ENCODE results near the gene GALNT4. TPM values are rescaled to one million over a fixed set of nuclear protein-coding genes. Genes with fewer than 3 reads are reported as not detected.

The GALNT4 gene
- total RNA-seq, 2 experiments from 2014 or later, result 2.9 to 3.4 TPM

DNA sequence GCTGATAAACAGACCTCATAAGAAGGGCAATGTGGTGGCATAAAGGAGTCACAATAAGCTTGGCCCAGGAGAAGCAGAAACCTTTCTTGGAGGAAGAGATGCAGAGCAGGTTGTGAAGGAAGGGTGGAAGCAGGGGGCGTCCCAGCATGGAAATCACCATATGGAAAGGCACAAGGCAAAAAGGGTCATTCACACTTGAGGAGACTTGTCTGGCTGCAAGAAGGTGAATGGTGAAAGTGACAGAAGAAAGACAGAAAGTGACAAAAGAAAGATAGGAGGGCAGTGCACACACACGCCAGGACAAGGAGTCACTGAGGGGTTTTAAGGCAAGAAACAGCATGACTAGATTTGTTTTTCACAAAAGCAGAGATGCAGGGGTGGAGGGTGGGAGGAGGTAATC is 38.3 kb downstream of the GALNT4 start:
- H3K27me3 Mint-ChIP-seq (ENCODE audit: low read depth), result no peaks in the 10 kb centered on the region
- no peaks in the 10 kb centered on the region for H3K9me3 Mint-ChIP-seq
- H3K27ac Mint-ChIP-seq, result no peak overlapping the region
- peaks cover 20% of the 10 kb centered on the region for H3K36me3 Mint-ChIP-seq (ENCODE audit: low read depth)
- CTCF ChIA-PET, result interaction anchor here (0.6 kb wide), 1 partner anchor 11 kb away, joined by 3 read pairs; no protein-coding TSS in a partner anchor
- H3K4me1 Mint-ChIP-seq (ENCODE audit: low read depth), result no peaks in the 10 kb centered on the region
- no peak overlapping the region for H3K4me3 Mint-ChIP-seq
- intact Hi-C loops (cut with micrococcal nuclease), result no loop called here
- DNase-seq, result no peak

DNA sequence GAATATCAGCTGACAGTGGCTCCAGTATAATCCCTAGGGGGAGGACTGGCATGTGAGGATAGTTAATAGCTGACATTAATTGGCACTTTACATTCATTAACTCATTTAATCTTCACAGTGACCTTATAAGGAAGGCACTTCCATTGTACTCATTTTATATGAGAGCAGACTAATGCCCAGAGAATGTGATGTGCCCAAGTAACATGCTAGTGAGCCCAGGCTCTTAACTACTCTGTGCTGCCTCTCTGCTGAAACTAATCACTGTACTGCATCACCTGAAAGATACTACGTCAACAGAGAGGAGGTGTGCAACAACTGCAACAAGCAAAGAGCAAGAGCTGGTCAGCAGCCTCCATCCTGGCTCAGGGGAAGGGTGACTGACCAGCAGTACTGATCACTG is 40.1 kb downstream of the GALNT4 start:
- no peak overlapping the region for H3K4me3 Mint-ChIP-seq
- H3K4me1 Mint-ChIP-seq (ENCODE audit: low read depth), result no peaks in the 10 kb centered on the region
- intact Hi-C loops (cut with micrococcal nuclease), result no loop called here
- DNase-seq, result no peak
- peaks cover 11% of the 10 kb centered on the region for H3K36me3 Mint-ChIP-seq (ENCODE audit: low read depth)
- no peak overlapping the region for H3K27ac Mint-ChIP-seq
- no peaks in the 10 kb centered on the region for H3K9me3 Mint-ChIP-seq
- CTCF ChIA-PET, result interaction anchor here (1.0 kb wide), 1 partner anchor 14 kb away, joined by 3 read pairs; no protein-coding TSS in a partner anchor
- no peaks in the 10 kb centered on the region for H3K27me3 Mint-ChIP-seq (ENCODE audit: low read depth)

DNA sequence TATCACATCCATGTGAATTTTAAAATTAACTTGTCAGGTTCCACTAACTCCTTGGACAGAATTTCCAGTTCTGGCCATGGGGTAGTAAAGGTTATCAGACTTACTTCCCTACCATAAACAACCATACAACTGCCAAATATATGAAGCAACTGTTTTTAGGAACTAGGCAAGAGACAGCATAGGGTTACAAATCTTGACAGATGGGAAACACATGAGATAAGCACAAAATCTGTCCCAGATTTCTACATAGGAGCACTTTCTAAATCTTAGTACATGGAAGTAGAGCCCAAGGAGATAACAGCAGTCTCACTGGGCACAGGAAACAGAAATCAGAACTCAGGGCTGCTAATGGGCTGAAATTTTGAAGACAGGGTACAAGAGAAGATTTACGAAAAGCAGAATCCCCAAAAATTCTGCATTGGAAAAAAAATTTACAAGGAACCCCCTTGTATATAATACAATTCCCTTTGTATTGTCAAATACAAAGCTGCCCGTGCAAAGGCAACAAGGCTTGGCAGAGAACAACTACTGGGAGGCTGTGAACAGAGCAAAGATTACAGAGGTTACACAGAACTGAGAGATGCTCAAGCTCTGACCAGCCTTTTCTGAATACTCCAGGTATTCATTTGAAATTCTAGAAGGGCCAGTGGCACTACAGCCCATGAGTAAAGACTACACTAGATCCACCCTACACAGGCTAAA is 43.2 kb downstream of the GALNT4 start:
- no peak for DNase-seq
- H3K36me3 Mint-ChIP-seq (ENCODE audit: low read depth), result peaks cover 8% of the 10 kb centered on the region
- no peaks in the 10 kb centered on the region for H3K27me3 Mint-ChIP-seq (ENCODE audit: low read depth)
- H3K9me3 Mint-ChIP-seq, result no peaks in the 10 kb centered on the region
- H3K4me3 Mint-ChIP-seq, result no peak overlapping the region
- no peaks in the 10 kb centered on the region for H3K4me1 Mint-ChIP-seq (ENCODE audit: low read depth)
- intact Hi-C loops (cut with micrococcal nuclease), result no loop called here
- H3K27ac Mint-ChIP-seq, result no peak overlapping the region
- CTCF ChIA-PET, result interaction anchor here (0.6 kb wide), 1 partner anchor 124 kb away, joined by 3 read pairs; no protein-coding TSS in a partner anchor

DNA sequence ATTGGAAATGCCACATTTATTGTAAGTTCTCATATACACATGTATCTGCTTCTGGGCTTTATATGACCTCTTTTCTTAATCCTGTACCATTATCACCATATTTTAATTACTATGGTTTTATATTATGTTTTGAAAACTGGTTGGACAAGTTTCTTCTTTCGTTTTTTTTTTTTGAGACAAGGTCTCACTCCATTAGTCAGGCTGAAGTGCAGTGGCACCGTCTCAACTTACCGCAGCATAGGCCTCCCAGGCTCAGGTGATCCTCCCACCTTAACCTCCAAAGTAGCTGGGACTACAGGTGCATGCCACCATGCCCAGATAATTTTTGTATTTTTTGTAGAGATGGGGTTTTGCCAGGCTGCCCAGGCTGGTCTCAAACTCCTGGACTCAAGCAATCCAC is 44.6 kb downstream of the GALNT4 start:
- Mint-ChIP-seq H3K27ac (no peak overlapping the region), H3K4me3 (no peak overlapping the region), H3K4me1 (ENCODE audit: low read depth) (peaks cover 2% of the 10 kb centered on the region), H3K27me3 (ENCODE audit: low read depth) (no peaks in the 10 kb centered on the region), H3K9me3 (no peaks in the 10 kb centered on the region), H3K36me3 (ENCODE audit: low read depth) (peaks cover 2% of the 10 kb centered on the region)
- CTCF ChIA-PET, result interaction anchor here (0.6 kb wide), 1 partner anchor 32 kb away, joined by 3 read pairs; no protein-coding TSS in a partner anchor
- no peak for DNase-seq
- intact Hi-C loops (cut with micrococcal nuclease), result no loop called here

DNA sequence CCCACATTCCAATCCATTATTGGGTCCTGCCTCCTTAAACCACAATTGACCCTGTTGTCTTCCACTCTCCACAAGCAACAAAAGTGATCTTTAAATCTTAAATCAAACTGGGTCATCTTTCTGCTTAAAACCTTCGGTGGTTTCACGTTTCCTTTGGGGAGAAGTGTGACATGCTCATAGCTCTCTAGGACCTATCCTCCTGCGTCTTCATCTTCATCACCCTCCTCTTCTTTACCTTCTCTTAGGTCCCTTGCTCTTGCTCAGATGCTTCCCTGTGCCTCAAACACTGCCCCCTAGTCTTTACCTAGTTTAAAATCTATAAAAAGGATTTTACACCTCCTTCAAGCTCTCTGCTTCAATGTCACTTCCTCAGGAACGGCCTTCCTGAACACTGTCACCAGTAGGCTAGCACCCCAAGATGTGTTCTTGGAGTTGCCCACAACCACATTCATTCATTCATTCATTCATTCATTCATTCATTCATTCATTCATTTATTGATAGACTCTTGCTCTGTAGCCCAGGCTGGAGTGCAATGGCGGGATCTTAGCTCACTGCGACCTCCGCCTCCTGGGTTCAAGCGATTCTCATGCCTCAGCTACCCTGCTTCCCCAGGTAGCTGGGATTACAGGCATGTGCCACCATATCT is 46.8 kb downstream of the GALNT4 start:
- no peaks in the 10 kb centered on the region for H3K36me3 Mint-ChIP-seq (ENCODE audit: low read depth)
- no peak overlapping the region for H3K4me3 Mint-ChIP-seq
- peaks cover 5% of the 10 kb centered on the region for H3K4me1 Mint-ChIP-seq (ENCODE audit: low read depth)
- no peak overlapping the region for H3K27ac Mint-ChIP-seq
- no peaks in the 10 kb centered on the region for H3K9me3 Mint-ChIP-seq
- no peak for DNase-seq
- intact Hi-C loops (cut with micrococcal nuclease), result no loop called here
- CTCF ChIA-PET, result interaction anchor here (0.8 to 1.7 kb wide), 3 partner anchors 11 to 461 kb away, joined by 4 to 5 read pairs (median 4); partner anchors contain the start of gene GALNT4
- H3K27me3 Mint-ChIP-seq (ENCODE audit: low read depth), result no peaks in the 10 kb centered on the region

DNA sequence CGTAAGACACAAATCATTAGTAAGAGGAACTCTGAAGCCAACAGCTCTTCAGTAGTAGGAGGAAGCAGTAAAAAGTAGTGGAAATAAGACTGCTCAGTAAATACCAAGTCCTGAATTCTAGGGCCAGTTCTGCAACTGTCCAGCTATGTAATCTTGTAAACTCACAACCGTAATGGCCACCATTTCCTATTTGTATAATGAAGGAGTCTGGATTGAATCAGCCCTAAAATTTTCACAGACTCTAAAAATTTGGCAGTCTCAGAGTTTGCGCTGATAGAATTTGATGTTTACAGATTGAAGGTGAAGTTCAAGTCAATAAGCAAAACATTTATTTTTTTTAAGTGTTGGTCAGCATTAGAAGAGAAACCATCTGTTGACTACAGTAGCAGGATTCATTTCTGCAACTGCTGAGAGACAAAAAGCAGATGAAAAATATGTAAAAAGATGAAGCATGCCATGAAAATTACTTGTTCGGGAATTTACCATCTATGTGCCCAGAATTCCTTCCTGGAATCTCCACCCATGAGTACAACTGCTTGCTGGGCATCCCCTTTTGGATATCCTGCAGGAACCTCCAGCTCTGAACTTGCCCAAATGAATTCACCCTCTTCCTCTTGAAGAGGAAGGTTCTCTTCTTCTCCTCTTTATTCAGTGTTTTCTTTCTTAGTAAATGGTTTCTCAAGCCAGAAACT is 47.5 kb downstream of the GALNT4 start:
- H3K27ac Mint-ChIP-seq, result no peak overlapping the region
- no peaks in the 10 kb centered on the region for H3K36me3 Mint-ChIP-seq (ENCODE audit: low read depth)
- CTCF ChIA-PET, result interaction anchor here (1.5 to 1.7 kb wide), 2 partner anchors 12 to 47 kb away, joined by 4 to 5 read pairs; partner anchors contain the start of gene GALNT4
- H3K27me3 Mint-ChIP-seq (ENCODE audit: low read depth), result no peaks in the 10 kb centered on the region
- no peak for DNase-seq
- H3K4me3 Mint-ChIP-seq, result no peak overlapping the region
- H3K4me1 Mint-ChIP-seq (ENCODE audit: low read depth), result peaks cover 11% of the 10 kb centered on the region
- no peaks in the 10 kb centered on the region for H3K9me3 Mint-ChIP-seq
- intact Hi-C loops (cut with micrococcal nuclease), result no loop called here

DNA sequence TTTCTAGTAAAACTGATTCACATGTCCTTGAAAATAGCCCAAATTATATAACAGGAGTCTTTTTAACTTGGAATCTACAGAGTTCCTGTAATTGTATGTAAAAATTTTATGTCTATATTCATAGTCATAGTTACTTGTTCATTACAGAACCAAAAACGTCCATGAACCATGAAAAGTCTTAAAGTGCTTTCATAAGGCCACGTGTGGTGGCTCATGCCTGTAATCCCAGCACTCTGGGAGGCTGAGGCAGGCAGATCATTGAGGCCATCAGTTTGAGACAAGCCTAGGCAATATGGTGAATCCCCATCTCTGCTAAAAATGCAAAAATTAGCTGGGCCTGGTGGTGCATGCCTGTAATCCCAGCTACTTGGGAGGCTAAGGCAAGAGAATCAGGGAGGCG is 48.4 kb downstream of the GALNT4 start:
- DNase-seq, result no peak
- H3K4me1 Mint-ChIP-seq (ENCODE audit: low read depth), result peaks cover 16% of the 10 kb centered on the region

DNA sequence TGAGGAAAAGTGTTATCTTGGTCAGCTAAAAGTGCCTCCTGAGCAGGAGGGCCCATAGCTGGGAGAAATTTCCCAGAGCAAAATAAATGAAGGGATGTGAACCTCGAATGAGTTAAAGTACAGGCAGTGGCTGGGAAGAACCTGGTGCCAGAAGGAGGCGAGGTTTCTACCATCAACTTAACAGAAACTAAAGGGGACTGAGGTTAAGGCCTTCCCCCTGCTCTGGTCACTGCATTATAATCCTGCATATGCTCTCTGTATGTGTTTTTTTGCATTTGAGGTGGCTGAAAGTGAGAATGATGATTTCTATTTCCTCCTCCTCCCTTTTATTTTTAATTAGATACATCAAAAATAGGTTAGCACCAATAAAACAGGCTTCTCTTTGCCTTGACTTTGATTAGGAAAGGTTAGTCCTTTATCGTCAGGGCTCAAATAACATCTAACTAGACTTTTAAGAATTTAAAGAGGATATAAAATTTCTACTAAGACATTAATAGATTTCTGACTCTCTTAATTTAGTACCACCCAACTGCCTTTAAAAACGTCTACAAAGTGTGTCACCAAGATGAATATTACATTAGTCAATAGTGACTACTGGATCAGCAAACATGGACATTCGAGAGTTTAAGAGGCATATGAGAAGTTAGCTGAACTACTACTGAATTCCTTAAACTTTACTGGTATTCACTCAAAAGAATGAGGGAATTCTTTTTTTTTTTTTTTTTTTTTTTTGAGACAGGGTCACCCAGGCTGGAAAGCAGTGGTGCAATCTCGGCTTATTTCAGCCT is 49.2 kb downstream of the GALNT4 start:
- peaks cover 22% of the 10 kb centered on the region for H3K4me1 Mint-ChIP-seq (ENCODE audit: low read depth)
- DNase-seq, result no peak
- H3K27ac Mint-ChIP-seq, result no peak overlapping the region

More for the DNA sequence above, 48.4 kb downstream of the GALNT4 start:
- H3K4me3 Mint-ChIP-seq, result no peak overlapping the region
- intact Hi-C loops (cut with micrococcal nuclease), result no loop called here
- no peaks in the 10 kb centered on the region for H3K27me3 Mint-ChIP-seq (ENCODE audit: low read depth)
- no peaks in the 10 kb centered on the region for H3K9me3 Mint-ChIP-seq
- no peak overlapping the region for H3K27ac Mint-ChIP-seq
- CTCF ChIA-PET, result no interaction called here
- peaks cover under 1% of the 10 kb centered on the region for H3K36me3 Mint-ChIP-seq (ENCODE audit: low read depth)

DNA sequence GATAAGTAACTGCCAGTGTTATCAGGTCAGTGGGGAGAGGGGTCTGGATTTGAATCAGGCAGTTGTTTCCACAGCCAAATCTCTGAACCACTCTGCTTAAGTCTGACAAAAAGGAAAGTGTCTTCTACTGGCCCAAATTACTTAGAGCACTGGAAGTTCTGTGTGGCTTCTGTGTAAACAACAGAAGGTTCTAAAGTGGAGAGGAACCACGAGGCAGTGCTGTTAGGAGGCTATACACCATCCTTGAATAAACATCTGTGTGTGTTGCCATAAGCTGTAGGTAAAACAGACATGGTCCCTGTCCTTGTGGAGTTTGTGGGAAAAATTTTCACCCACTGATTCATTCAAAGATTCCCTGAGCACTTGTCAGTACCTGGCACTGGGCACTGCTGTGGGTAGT is 50.0 kb downstream of the GALNT4 start:
- H3K4me3 Mint-ChIP-seq, result no peak overlapping the region
- H3K9me3 Mint-ChIP-seq, result no peaks in the 10 kb centered on the region
- no peak for DNase-seq
- peaks cover 2% of the 10 kb centered on the region for H3K36me3 Mint-ChIP-seq (ENCODE audit: low read depth)
- intact Hi-C loops (cut with micrococcal nuclease), result loop anchor here (5.0 kb wide), 3 partner anchors 283 to 478 kb away; no protein-coding TSS in a partner anchor
- H3K27me3 Mint-ChIP-seq (ENCODE audit: low read depth), result no peaks in the 10 kb centered on the region
- CTCF ChIA-PET, result no interaction called here
- peaks cover 24% of the 10 kb centered on the region for H3K4me1 Mint-ChIP-seq (ENCODE audit: low read depth)
- no peak overlapping the region for H3K27ac Mint-ChIP-seq

More for the DNA sequence above, 49.2 kb downstream of the GALNT4 start:
- Mint-ChIP-seq H3K4me3 (no peak overlapping the region), H3K36me3 (ENCODE audit: low read depth) (peaks cover 2% of the 10 kb centered on the region), H3K9me3 (no peaks in the 10 kb centered on the region), H3K27me3 (ENCODE audit: low read depth) (no peaks in the 10 kb centered on the region)
- CTCF ChIA-PET, result no interaction called here
- intact Hi-C loops (cut with micrococcal nuclease), result no loop called here

Other genes with a start within 250 kb of the GALNT4 start
- 10 to 100 TPM; 24.8 to 26.1 TPM for gene DUSP6, start 172.3 kb downstream of the GALNT4 start, total RNA-seq
- 10 to 100 TPM; 22.8 to 25.7 TPM for gene POC1B, start 1.3 kb upstream of the GALNT4 start, total RNA-seq
- gene ATP2B1, start 184.0 kb upstream of the GALNT4 start, total RNA-seq, result 10 to 100 TPM; 10.8 to 13.0 TPM

Measured in activated naive CD4-positive, alpha-beta T cell treated with anti-CD3 and anti-CD28 coated beads for 36 hours (primary cell).